ENCODE data around the gene DCAKD.

DCAKD gene

GRCh38 chr17:45030733-45031132 lies 20.7 kb downstream of the DCAKD start:
- DNase-seq (ENCODE audit: low read depth) = no peak

GRCh38 chr17:45029758-45030423 lies 21.5 kb downstream of the DCAKD start:
- DNase-seq (ENCODE audit: low read depth) = no peak

DNA sequence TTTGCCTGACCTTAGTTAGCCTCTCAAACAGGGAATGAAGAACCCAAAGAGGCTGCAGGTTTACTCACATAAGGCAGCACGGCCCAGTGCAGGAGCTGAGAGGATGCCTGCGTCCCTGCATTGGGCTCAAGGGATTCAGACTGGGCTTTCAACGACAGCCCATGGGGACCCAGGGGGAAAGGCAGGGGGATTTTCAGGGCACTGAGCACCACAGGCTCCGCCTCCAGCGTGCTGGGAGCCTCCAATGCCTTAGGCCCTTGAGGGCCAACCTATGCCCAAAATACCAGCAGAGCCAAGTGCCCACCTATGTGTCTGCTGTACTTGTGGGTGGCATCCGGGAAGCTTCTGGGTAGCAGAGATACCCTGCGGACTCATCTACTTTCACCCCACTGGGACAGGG lies 22.3 kb downstream of the DCAKD start:
- no peak for DNase-seq (ENCODE audit: low read depth)

- DNase-seq (ENCODE audit: low read depth) = no peak
These were observed 28.6 kb downstream of the DCAKD start for GRCh38 chr17:45022655-45023339.

DNA sequence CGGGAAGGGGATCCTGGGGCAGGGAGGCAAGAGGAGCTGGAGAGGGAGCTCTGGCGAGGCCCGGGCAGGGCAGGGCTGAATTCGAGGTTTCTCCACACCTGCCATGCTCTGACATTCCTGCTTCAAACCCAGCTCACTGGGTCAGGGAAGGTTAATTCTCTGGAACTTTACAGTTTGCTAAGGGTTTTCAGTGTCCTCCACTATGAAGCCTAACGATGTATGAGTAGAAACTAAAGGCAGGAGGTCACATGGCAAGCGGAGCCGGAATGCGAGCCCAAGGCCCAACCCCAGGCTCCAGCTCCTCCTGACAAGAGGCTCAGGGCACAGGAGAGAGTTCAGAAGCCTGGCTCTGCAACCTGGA lies 29.2 kb downstream of the DCAKD start:
- DNase-seq (ENCODE audit: low read depth) = no peak

GRCh38 chr17:45021607-45022287 lies 29.7 kb downstream of the DCAKD start:
- DNase-seq (ENCODE audit: low read depth) = no peak

DNA sequence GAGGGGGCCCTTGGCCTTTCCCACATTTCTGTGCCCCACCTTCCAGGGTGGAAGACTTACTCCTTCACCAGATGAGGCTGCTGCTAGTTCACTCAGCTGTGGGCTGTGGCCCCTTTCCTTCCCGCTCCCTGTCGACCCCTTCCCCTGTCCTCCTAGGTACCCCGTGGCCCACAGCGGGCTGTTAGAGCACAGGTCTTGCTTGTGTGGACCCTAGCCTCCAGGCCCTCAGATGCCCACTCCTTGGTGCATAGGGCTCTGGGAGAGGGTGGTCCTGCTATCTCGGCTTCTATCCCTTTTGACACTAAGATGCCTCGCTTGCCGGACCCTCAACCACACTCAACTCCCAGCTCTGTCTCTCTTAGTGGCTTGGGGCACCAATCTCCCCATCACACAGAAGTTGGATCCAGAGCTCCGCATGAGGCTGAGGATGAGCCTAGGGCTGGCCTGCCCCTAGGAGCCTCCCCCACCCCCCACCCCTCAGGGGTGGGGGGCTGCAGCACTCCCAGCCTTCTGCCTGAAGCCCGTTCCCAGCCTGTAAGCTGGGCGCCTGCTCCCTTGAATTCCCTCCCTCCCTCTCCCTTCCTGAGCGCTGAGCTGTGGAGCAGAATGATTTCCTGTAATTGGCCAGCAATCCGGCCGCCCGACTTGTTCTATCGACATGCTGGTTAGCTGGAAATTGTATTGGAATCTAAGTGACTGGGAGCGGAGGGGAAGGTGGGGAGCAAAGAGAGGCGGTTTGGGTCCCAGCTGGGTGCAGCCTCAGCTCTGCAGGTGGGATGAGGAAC lies 30.9 kb downstream of the DCAKD start:
- no peak for DNase-seq (ENCODE audit: low read depth)

- DNase-seq (ENCODE audit: low read depth) = no peak
These were observed 32.4 kb downstream of the DCAKD start for GRCh38 chr17:45018848-45019711.

DNA sequence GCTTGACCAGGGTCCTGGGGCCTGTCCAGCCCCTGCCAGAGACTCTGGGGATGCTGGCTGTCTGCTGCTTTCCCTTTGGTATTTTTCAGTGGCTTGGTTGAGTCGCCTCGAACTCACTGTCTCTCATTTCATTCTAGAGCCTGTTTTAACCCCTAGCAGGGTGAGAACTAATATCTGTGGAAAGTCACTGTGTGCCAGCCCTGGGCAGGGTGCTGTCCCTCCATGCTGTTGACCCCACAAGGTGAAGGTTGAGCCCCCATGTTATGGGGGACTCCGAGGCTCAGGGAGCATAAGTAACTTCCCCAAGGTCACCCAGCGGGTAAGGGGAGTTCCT lies 33.0 kb downstream of the DCAKD start:
- DNase-seq (ENCODE audit: low read depth) = no peak

- DNase-seq (ENCODE audit: low read depth) = no peak
These were observed 34.6 kb downstream of the DCAKD start for GRCh38 chr17:45016823-45017222.

GRCh38 chr17:45016237-45016636 lies 35.2 kb downstream of the DCAKD start:
- DNase-seq (ENCODE audit: low read depth) = no peak

GRCh38 chr17:45013021-45013997 lies 38.1 kb downstream of the DCAKD start:
- DNase-seq (ENCODE audit: low read depth) = no peak

DNA sequence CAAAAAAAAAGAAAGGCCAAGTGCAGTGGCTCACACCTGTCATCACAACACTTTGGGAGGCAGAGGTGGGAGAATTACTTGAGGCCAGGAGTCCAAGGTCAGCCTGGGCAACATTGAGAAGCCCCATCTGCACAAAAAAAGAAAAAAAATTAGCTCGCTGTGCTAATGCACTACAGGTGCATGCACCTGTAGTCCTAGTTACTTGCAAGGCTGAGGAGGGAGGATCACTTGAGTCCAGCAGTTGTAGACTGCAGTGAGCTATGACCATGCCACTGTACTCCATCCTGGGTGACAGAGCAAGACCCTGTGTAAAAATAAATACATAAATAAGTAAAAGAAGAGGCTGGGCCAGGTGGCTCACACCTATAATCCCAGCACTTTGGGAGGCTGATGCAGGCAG lies 39.7 kb downstream of the DCAKD start:
- DNase-seq (ENCODE audit: low read depth) = no peak

GRCh38 chr17:45009676-45010467 lies 41.6 kb downstream of the DCAKD start:
- no peak for DNase-seq (ENCODE audit: low read depth)

- DNase-seq (ENCODE audit: low read depth) = no peak
These were observed 43.2 kb downstream of the DCAKD start for GRCh38 chr17:45008216-45008615.

DNA sequence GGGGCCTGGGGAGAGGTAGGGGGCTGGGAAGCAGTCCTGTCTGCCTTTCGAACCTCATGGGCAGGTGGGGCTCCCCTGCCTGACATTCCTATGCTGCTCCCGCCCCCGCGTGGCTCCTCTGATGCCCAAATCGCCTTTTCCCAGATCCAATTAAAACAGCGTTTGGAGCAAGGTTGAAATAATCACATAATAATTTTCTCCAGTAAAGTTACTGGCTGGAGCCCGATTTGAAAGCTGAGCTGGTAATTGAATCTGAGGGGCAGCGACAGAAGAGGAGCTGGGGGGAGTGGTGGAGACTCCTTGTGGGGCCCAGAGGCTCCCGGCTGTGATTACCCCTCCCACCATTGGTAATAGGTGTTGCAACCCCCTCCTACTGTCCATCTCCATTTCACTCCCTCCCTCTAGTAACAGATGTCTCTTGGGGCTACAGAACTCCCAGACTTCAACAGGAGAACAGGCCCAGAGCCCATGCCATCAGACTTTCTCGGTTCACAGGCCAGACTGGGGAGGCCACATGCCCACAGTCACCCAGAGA lies 44.4 kb downstream of the DCAKD start:
- DNase-seq (ENCODE audit: low read depth) = no peak

- DNase-seq (ENCODE audit: low read depth) = no peak
These were observed 45.7 kb downstream of the DCAKD start for GRCh38 chr17:45005700-45006099.

GRCh38 chr17:45004388-45004787 lies 47.0 kb downstream of the DCAKD start:
- DNase-seq (ENCODE audit: low read depth) = no peak

DNA sequence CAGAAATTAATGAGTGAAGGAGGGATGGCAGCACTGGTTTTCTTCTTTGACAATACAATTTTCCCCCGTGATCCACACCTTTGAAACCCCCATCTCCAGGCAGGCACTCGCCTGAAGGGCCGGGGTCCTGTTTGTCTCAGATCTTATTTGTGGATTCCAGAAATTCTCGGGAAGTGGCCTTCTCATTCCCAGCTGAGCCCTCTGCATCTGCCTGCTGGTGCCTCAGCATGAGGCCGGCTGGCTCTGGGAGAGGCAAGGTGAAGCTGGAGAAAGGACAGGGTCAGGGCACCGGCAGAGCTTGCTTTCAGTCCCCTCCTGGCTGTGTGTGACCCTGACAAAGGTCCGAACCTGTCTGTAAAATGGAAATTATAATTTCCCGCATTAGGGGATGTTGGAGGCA lies 47.6 kb downstream of the DCAKD start:
- DNase-seq (ENCODE audit: low read depth) = no peak

DNA sequence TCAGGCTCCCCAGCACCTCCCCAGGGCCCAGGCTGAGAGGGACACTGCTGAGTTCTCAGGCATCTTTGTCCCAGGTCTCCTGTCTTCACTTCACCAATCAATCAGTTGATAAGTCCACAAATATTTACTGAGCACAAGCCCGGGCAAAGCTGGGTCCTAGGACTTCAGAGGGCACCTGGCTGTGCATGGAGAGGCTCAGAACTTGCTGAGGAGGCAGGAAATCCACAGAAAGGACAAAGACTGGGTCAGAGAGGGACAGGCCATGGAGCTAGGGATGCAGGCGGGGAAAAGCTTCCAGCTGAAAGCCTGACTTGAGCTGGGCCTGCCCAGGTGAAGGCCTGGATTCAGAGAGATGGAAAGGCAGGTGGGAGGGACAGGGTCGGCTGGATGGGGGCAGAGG lies 50.1 kb downstream of the DCAKD start:
- no peak for DNase-seq (ENCODE audit: low read depth)

Measured in GM04503 (cell line).